ENCODE data around the gene TUBB2B. TPM values are rescaled to one million over a fixed set of nuclear protein-coding genes. Genes with fewer than 3 reads are reported as not detected.

TUBB2B gene
- total and polyA plus RNA-seq, 10 donors: 0.39 to 2.2 (median 1.0) TPM; not detected in 1

DNA sequence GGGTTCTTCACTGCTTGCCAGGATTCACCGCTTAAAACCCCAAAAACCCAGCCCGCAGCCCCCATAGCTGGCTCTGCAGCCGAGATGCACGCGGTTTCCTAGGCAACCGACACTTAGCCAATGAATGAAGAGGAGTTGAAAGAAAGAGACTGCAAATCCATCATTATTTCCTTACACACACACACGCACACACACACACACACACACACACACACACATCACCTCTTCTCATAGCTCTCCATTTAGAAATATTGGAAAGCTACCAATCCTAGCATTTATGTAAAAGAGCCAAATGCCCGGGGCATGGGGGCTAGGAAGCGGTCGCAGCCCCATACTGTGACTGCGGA lies 3.4 kb upstream of the TUBB2B start:
- 4 to 8% (median 7%) methylated on average over 11 of the region's 11 CpGs for WGBS, 5 donors
- Histone ChIP-seq H3K27ac (peak overlapping the region in 3 of 8 donors; percentile 15 to 32 (median 28)), H3K27me3 (replicated peaks in 1 of 7) (peaks cover 20 to 99% (median 95%) of the 10 kb centered on the region in 7 donors), H3K36me3 (no peaks in the 10 kb centered on the region), H3K4me1 (peaks cover 41 to 62% (median 54%) of the 10 kb centered on the region in 6 donors), H3K9me3 (no peaks in the 10 kb centered on the region), H3K4me3 (peak overlapping the region in 7 of 8 donors; percentile 22 to 64 (median 38))
- intact Hi-C loops (cut with DNase I; ENCODE audit: low total_unique reads): no loop called here
- TF ChIP-seq POLR2A (IDR thresholded peaks at IDR 0.05): no peak
- no peak for TF ChIP-seq POLR2AphosphoS5 (IDR thresholded peaks at IDR 0.05)
- TF ChIP-seq, protein P1, sequence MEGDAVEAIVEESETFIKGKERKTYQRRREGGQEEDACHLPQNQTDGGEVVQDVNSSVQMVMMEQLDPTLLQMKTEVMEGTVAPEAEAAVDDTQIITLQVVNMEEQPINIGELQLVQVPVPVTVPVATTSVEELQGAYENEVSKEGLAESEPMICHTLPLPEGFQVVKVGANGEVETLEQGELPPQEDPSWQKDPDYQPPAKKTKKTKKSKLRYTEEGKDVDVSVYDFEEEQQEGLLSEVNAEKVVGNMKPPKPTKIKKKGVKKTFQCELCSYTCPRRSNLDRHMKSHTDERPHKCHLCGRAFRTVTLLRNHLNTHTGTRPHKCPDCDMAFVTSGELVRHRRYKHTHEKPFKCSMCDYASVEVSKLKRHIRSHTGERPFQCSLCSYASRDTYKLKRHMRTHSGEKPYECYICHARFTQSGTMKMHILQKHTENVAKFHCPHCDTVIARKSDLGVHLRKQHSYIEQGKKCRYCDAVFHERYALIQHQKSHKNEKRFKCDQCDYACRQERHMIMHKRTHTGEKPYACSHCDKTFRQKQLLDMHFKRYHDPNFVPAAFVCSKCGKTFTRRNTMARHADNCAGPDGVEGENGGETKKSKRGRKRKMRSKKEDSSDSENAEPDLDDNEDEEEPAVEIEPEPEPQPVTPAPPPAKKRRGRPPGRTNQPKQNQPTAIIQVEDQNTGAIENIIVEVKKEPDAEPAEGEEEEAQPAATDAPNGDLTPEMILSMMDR (IDR thresholded peaks at IDR 0.05 in 8 of 11, conservative IDR thresholded peaks at IDR 0.05 in 3 of 11): no peak
- DNase-seq: no peak

DNA sequence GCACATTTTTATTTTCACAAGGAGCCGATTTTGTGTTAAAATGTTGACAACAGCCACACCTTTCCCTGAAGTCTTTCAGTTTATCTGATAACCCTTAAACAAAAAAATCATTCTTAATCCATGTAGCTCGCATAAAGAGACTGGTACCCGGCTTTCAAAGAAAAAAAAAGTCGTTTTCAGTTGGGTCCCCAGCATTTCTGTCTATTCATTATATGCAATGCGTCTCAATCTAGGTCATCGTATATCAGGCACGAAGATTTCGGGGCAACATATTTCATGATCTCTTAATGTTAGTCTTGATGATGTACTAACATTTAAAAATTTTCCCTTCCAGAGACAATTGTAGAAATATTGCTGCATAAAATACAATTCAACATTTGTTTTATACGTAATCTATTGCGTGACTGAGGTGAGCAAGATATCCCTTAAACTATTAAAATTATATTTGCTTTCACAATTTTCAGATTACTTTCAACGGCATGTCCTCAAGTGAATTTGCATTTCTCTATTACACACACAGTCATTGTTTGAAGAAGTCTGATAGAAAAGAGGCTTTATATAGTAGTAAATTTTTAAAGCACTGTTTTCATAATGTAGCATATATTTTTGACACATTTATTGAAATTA lies 2.9 kb upstream of the TUBB2B start:
- WGBS, 5 donors: 24 to 31% (median 27%) methylated on average over 11 of the region's 11 CpGs
- Histone ChIP-seq H3K27ac (no peak overlapping the region), H3K27me3 (replicated peaks in 1 of 7) (peaks cover 20 to 98% (median 93%) of the 10 kb centered on the region in 7 donors), H3K4me3 (peak overlapping the region in 1 of 8 donors; percentile 64), H3K36me3 (no peaks in the 10 kb centered on the region), H3K9me3 (no peaks in the 10 kb centered on the region), H3K4me1 (peaks cover 41 to 62% (median 54%) of the 10 kb centered on the region in 6 donors)
- TF ChIP-seq, protein P1 (IDR thresholded peaks at IDR 0.05 in 8 of 11, conservative IDR thresholded peaks at IDR 0.05 in 3 of 11): no peak
- TF ChIP-seq POLR2A (IDR thresholded peaks at IDR 0.05) (no peak), POLR2AphosphoS5 (IDR thresholded peaks at IDR 0.05) (no peak)
- no peak for DNase-seq
- intact Hi-C loops (cut with DNase I; ENCODE audit: low total_unique reads): no loop called here

DNA sequence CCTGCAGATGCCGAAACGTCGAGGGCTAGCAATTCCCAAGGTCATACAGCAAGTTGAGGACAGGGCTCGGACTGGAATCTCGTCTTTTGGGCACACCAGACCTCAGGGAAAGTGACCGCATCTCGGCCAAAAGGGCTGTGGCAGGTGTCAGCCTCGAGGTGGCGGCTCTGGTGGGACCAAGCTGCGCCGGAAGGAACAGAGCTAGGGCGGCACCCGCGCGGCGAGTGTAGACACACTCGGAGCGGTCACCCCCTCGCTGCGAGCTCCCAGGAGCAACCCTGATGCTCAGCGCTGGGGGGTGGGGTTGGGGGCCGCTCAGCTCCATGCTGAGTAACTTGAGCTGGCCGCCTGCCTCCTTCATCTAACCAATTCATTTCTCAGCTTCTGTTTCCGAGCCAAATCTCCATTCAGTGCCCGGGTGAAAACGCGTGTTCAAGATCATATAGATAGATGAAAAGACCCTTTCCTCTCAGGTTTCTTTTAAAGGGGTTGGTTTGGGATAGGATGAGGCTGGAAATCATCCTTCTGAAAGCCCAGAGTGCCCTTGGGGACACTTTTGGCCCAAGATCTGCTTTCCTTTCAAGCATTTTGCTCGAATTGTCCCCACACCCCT lies 2.2 kb upstream of the TUBB2B start:
- Histone ChIP-seq H3K36me3 (no peaks in the 10 kb centered on the region), H3K27me3 (replicated peaks in 1 of 7) (peaks cover 20 to 91% (median 88%) of the 10 kb centered on the region in 7 donors), H3K9me3 (no peaks in the 10 kb centered on the region), H3K27ac (no peak overlapping the region), H3K4me3 (peak overlapping the region in 6 of 8 donors; percentile 12 to 64 (median 34)), H3K4me1 (peaks cover 41 to 62% (median 54%) of the 10 kb centered on the region in 6 donors)
- TF ChIP-seq POLR2AphosphoS5 (IDR thresholded peaks at IDR 0.05): no peak
- TF ChIP-seq POLR2A (IDR thresholded peaks at IDR 0.05): no peak
- TF ChIP-seq, protein P1 (IDR thresholded peaks at IDR 0.05 in 8 of 11, conservative IDR thresholded peaks at IDR 0.05 in 3 of 11): no peak
- DNase-seq: no peak
- 1 to 5% (median 3%) methylated on average over 11 to 28 of the region's 28 CpGs for whole genome bisulfite sequencing, 5 donors
- intact Hi-C loops (cut with DNase I; ENCODE audit: low total_unique reads): no loop called here

Data from spleen (tissue), 11 donors.